A549 (cell line): ENCODE results near the gene SERINC5. TPM values are rescaled to one million over a fixed set of nuclear protein-coding genes. Genes with fewer than 3 reads are reported as not detected.
"Not testable (repeated sequence)": the region's sequence is repeated elsewhere in the genome, so short reads cannot be mapped to it uniquely, and the experiment has no call there.

Experiments used
- ATAC-seq, 2 experiments: fragments of 200-7000 bp in 1 of 2; fragments of >200 bp in 1 of 2; cut with Nextera tagmentation in 1 of 2; cut with Tn5 transposase in 1 of 2; 3 replicates each; pipeline versions ENCODE4 v1.8.0 to v1.9.1; 2018 to 2020; ENCODE audit warnings: mild to moderate bottlenecking in 1 of 2, moderate library complexity in 1 of 2
- CTCF ChIA-PET: fragments of 300-600 bp; sonication (Branson Sonifier 250); formaldehyde crosslinking; extraction: SDS; loops from one replicate; lab custom pipeline; 2021; ENCODE audit warnings: antibody characterized with exemption, inconsistent platforms; lab: Yijun Ruan, JAX
- POLR2A ChIA-PET: fragments of 350-600 bp; formaldehyde crosslinking; extraction: SDS; loops from one replicate; lab custom pipeline; 2021; ENCODE audit warnings: antibody characterized with exemption, inconsistent platforms; lab: Yijun Ruan, JAX
- DNase-seq, 2 experiments: peaks; one replicate each; pipeline versions ENCODE4 v3.0.0 to v3.0.0-alpha.2; 2011 to 2016; ENCODE audit warnings: low read depth in 1 of 2, low spot score in 1 of 2
- FAIRE-seq: peaks from 2 replicates; lab custom pipeline; 2011; peaks lifted over from hg19 to GRCh38; lab: Jason Lieb, UNC
- H3K27ac ChIP-seq, 2 experiments: fragments of >200 bp; sonication (Bioruptor Twin); formaldehyde crosslinking; 3 replicates each; pipeline ENCODE4 v1.5.1; 2016 to 2017
- H3K4me1 ChIP-seq: fragments of >200 bp; sonication (Bioruptor Twin); formaldehyde crosslinking; 3 replicates; pipeline ENCODE4 v1.6.1; 2016
- H3K4me2 ChIP-seq: fragments of >200 bp; sonication (Bioruptor Twin); formaldehyde crosslinking; 3 replicates; pipeline ENCODE4 v1.6.1; 2016
- H3K4me3 ChIP-seq: fragments of >200 bp; sonication (Bioruptor Twin); formaldehyde crosslinking; 3 replicates; pipeline ENCODE4 v1.5.1; 2016
- H3K9me3 ChIP-seq: fragments of >200 bp; sonication (Bioruptor Twin); formaldehyde crosslinking; 3 replicates; pipeline ENCODE4 v1.6.1; 2016
- BHLHE40 ChIP-seq: IDR thresholded peaks from 2 replicates; pipeline ENCODE4 v1.6.1; 2012; ENCODE audit warnings: low read depth, low read length, inconsistent platforms
- CBX2 ChIP-seq: fragments of 200-600 bp; sonication (generic); IDR thresholded peaks from 2 replicates; pipeline ENCODE4 v1.6.1; 2016; ENCODE audit warnings: low read depth, mild to moderate bottlenecking, borderline replicate concordance
- CHD2 ChIP-seq: fragments of 150-350 bp; IDR thresholded peaks from 2 replicates; pipeline ENCODE4 v1.6.1; 2014; ENCODE audit warnings: low read length; ENCODE audit not compliant: partially characterized antibody
- EP300 ChIP-seq, 2 experiments: fragments of >200 bp; sonication (Bioruptor Twin); formaldehyde crosslinking; IDR thresholded peaks; 2 replicates in 1 of 2; 3 replicates in 1 of 2; pipeline ENCODE4 v1.6.1; 2016 to 2017
- FOSL2 ChIP-seq, 2 experiments: fragments of 450-650 bp in 1 of 2; fragments of >200 bp in 1 of 2; sonication (Bioruptor Twin) in 1 of 2; formaldehyde crosslinking; IDR thresholded peaks; 2 replicates each; pipeline versions ENCODE4 v1.5.0 to v1.6.1; 2016 to 2020; ENCODE audit warnings: mild to moderate bottlenecking in 1 of 2, moderate library complexity in 1 of 2
- HEYL ChIP-seq: fragments of 250-450 bp; sonication (Bioruptor Pico); IDR thresholded peaks from 2 replicates; pipeline ENCODE4 v1.8.0; 2021; ENCODE audit warnings: mild to moderate bottlenecking, moderate library complexity
- HOXB13 ChIP-seq: fragments of 250-450 bp; sonication (Bioruptor Pico); IDR thresholded peaks from 2 replicates; pipeline ENCODE4 v1.5.0; 2020; ENCODE audit warnings: low read depth, mild to moderate bottlenecking, moderate library complexity
- JUN ChIP-seq, 2 experiments: fragments of >200 bp; sonication (Bioruptor Twin); formaldehyde crosslinking; IDR thresholded peaks; 2 replicates in 1 of 2; 3 replicates in 1 of 2; pipeline ENCODE4 v1.6.1; 2016 to 2017
- KDM1A ChIP-seq: fragments of 200-600 bp; sonication (generic); IDR thresholded peaks from 2 replicates; pipeline ENCODE4 v1.6.1; 2016; ENCODE audit warnings: low read depth, mild to moderate bottlenecking
- NR3C1 ChIP-seq: fragments of >200 bp; sonication (Bioruptor Twin); formaldehyde crosslinking; IDR thresholded peaks from 3 replicates; pipeline ENCODE4 v1.6.1; 2017
- PHF8 ChIP-seq: fragments of 200-600 bp; sonication (generic); IDR thresholded peaks from 2 replicates; pipeline ENCODE4 v1.6.1; 2016; ENCODE audit warnings: low read depth, mild to moderate bottlenecking, antibody characterized with exemption, moderate library complexity, borderline replicate concordance
- RAD21 ChIP-seq, 2 experiments: fragments of >200 bp in 1 of 2; sonication (Bioruptor Twin) in 1 of 2; formaldehyde crosslinking in 1 of 2; IDR thresholded peaks in 1 of 2; conservative IDR thresholded peaks in 1 of 2; 2 replicates in 1 of 2; 3 replicates in 1 of 2; pipeline ENCODE4 v1.6.1; 2012 to 2018; ENCODE audit warnings: inconsistent platforms in 1 of 2
- RFX5 ChIP-seq: fragments of 450-650 bp; IDR thresholded peaks from 2 replicates; pipeline ENCODE4 v1.7.1; 2014; ENCODE audit warnings: antibody characterized with exemption, mild to moderate bottlenecking, moderate library complexity
- RNF2 ChIP-seq: fragments of 200-600 bp; sonication (generic); IDR thresholded peaks from 2 replicates; pipeline ENCODE4 v1.6.1; 2016; ENCODE audit warnings: low read depth, mild to moderate bottlenecking, antibody characterized with exemption, moderate library complexity, borderline replicate concordance
- ZSCAN20 ChIP-seq: fragments of 250-450 bp; sonication (Bioruptor Pico); IDR thresholded peaks from 2 replicates; pipeline ENCODE4 v1.8.0; 2022; ENCODE audit warnings: mild to moderate bottlenecking, moderate library complexity
- WGBS: methylation state at CpG from one replicate; pipeline ENCODE4 v1.1.6; 2017; ENCODE audit errors: missing lambda C conversion rate; 5-methylcytosine and 5-hydroxymethylcytosine counted together
- polyA plus RNA-seq, 4 experiments: library from polyadenylated mRNA; depleted of rRNA in 3 of 4; stranded (reverse); fragments of >200 nt; fragmentation: RNase III in 1 of 4; extraction: RNeasy Plus Mini Kit Qiagen cat#74134 plus additional on column Dnase treatment in 1 of 4; gene quantifications; 2 replicates in 3 of 4; 3 replicates in 1 of 4; pipeline ENCODE4 v1.2.3, GENCODE V29; 2011 to 2017
- TF ChIP-seq, protein P1 (sequence below): fragments of >200 bp; sonication (Bioruptor Twin); formaldehyde crosslinking; IDR thresholded peaks from 3 replicates; pipeline ENCODE4 v1.5.1; 2016
- TF ChIP-seq, protein P2 (sequence below): IDR thresholded peaks from 2 replicates; pipeline ENCODE4 v1.6.1; 2012
- TF ChIP-seq, protein P3 (sequence below): fragments of >200 bp; sonication (Bioruptor Twin); formaldehyde crosslinking; IDR thresholded peaks from 3 replicates; pipeline ENCODE4 v1.6.1; 2016
- TF ChIP-seq, protein P4 (sequence below): fragments of 250-450 bp; sonication (Bioruptor Pico); IDR thresholded peaks from 2 replicates; pipeline ENCODE4 v1.5.0; 2020; ENCODE audit warnings: low read depth, mild to moderate bottlenecking, moderate library complexity

SERINC5 gene
- polyA plus RNA-seq, 2 of the 4 experiments (the other 2 are of a cell fraction) = 7.0 to 13.4 TPM

DNA sequence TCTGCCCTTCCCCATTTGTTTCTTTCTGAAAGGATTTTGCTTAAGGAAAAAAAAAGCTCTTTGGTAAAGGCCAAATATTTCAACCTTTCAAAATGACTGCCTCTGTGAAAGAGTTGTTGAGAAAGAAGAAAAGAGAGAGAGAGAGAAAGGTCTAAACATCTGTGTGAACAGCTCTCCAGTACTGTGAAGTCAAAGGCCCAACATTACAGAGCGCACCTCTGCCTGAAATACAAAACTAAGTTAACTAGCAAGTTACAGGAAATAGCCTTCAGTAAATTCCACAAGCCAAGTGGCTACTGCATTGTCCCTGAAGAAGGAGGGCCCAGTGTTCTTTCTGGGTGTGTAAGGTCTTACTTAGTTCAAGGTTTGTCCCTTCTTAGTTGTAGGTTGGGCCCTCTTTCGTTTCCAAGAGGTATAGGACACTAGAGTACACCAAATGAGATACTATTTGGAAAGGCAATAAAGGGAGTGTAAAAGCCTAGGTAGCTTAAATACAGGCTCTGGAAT is 116.3 kb downstream of the SERINC5 start:
- no peak for ATAC-seq
- FAIRE-seq = no peak
- CTCF ChIA-PET = interaction anchor here (1.0 kb wide), 1 partner anchor 23 kb away, joined by 3 read pairs; no protein-coding TSS in a partner anchor
- no peak overlapping the region for H3K27ac ChIP-seq
- H3K4me3 ChIP-seq = no peak overlapping the region
- WGBS = 54% methylated on average over 2 of the region's 2 CpGs
- DNase-seq = no peak
- POLR2A ChIA-PET = no interaction called here
- no peak overlapping the region for H3K4me2 ChIP-seq
- no peak for TF ChIP-seq JUN (IDR thresholded peaks at IDR 0.05)
- no peak for TF ChIP-seq NR3C1
- no peak for TF ChIP-seq ZSCAN20 (CRISPR knock-in tag)
- TF ChIP-seq RNF2 = no peak
- TF ChIP-seq, protein P1, sequence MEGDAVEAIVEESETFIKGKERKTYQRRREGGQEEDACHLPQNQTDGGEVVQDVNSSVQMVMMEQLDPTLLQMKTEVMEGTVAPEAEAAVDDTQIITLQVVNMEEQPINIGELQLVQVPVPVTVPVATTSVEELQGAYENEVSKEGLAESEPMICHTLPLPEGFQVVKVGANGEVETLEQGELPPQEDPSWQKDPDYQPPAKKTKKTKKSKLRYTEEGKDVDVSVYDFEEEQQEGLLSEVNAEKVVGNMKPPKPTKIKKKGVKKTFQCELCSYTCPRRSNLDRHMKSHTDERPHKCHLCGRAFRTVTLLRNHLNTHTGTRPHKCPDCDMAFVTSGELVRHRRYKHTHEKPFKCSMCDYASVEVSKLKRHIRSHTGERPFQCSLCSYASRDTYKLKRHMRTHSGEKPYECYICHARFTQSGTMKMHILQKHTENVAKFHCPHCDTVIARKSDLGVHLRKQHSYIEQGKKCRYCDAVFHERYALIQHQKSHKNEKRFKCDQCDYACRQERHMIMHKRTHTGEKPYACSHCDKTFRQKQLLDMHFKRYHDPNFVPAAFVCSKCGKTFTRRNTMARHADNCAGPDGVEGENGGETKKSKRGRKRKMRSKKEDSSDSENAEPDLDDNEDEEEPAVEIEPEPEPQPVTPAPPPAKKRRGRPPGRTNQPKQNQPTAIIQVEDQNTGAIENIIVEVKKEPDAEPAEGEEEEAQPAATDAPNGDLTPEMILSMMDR = no peak
- no peak for TF ChIP-seq BHLHE40
- H3K9me3 ChIP-seq = no peaks in the 10 kb centered on the region
- no peaks in the 10 kb centered on the region for H3K4me1 ChIP-seq

DNA sequence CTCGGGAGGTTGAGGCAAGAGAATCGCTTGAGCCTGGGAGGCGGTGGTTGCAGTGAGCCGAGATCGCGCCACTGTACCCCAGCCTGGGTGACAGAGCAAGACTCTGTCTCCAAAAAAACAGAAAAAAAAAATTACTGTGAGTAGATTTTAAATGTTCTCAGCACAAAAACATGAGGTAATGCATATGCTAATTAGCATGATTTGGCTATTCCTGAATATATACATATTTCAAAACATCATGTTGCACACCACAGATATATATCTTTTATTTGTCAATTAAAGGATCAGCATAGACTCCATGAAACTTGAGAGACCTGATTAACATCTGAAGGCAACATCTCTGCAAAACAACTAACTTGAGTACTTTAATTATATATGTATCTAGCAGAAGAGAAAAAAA is 117.4 kb downstream of the SERINC5 start:
- DNase-seq = no peak
- no peak overlapping the region for H3K4me2 ChIP-seq
- H3K4me3 ChIP-seq = no peak overlapping the region
- ChIA-PET CTCF (no interaction called here), POLR2A (no interaction called here)
- 98% methylated on average over 6 of the region's 6 CpGs for whole genome bisulfite sequencing
- H3K27ac ChIP-seq = no peak overlapping the region
- H3K9me3 ChIP-seq = no peaks in the 10 kb centered on the region
- H3K4me1 ChIP-seq = no peaks in the 10 kb centered on the region
- no peak for FAIRE-seq
- no peak for ATAC-seq
- TF ChIP-seq, protein P2, sequence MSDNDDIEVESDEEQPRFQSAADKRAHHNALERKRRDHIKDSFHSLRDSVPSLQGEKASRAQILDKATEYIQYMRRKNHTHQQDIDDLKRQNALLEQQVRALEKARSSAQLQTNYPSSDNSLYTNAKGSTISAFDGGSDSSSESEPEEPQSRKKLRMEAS = no peak
- TF ChIP-seq CBX2 (no peak), EP300 (IDR thresholded peaks at IDR 0.05) (no peak), CHD2 (no peak), FOSL2 (IDR thresholded peaks at IDR 0.05) (no peak), FOSL2 (CRISPR knock-in tag; IDR thresholded peaks at IDR 0.05) (no peak), KDM1A (no peak), HEYL (CRISPR knock-in tag) (no peak), RFX5 (no peak), HOXB13 (CRISPR knock-in tag) (no peak), PHF8 (no peak), RAD21 (conservative IDR thresholded peaks at IDR 0.05 in 1 of 2, IDR thresholded peaks at IDR 0.05 in 1 of 2) (no peak)
- TF ChIP-seq, protein P3, sequence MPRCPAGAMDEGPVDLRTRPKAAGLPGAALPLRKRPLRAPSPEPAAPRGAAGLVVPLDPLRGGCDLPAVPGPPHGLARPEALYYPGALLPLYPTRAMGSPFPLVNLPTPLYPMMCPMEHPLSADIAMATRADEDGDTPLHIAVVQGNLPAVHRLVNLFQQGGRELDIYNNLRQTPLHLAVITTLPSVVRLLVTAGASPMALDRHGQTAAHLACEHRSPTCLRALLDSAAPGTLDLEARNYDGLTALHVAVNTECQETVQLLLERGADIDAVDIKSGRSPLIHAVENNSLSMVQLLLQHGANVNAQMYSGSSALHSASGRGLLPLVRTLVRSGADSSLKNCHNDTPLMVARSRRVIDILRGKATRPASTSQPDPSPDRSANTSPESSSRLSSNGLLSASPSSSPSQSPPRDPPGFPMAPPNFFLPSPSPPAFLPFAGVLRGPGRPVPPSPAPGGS = no peak
- TF ChIP-seq, protein P4, sequence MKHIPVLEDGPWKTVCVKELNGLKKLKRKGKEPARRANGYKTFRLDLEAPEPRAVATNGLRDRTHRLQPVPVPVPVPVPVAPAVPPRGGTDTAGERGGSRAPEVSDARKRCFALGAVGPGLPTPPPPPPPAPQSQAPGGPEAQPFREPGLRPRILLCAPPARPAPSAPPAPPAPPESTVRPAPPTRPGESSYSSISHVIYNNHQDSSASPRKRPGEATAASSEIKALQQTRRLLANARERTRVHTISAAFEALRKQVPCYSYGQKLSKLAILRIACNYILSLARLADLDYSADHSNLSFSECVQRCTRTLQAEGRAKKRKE (CRISPR knock-in tag) = no peak

GRCh38 chr5:80136798-80137197 is 119.0 kb downstream of the SERINC5 start:
- WGBS = 90% methylated on average over 7 of the region's 7 CpGs
- CTCF ChIA-PET = interaction anchor here (0.9 kb wide), 1 partner anchor 11 kb away, joined by 3 read pairs; no protein-coding TSS in a partner anchor
- H3K4me2 ChIP-seq, H3K27ac ChIP-seq, H3K4me1 ChIP-seq, ATAC-seq, FAIRE-seq, POLR2A ChIA-PET, H3K4me3 ChIP-seq, DNase-seq, H3K9me3 ChIP-seq: not testable (repeated sequence)
